Breast epithelium (tissue), 4 donors: ENCODE data around the gene CLMN. TPM values are rescaled to one million over a fixed set of nuclear protein-coding genes. Genes with fewer than 3 reads are reported as not detected.

Experiments
- DNase-seq, 2 donors: peaks; one replicate each; pipeline ENCODE4 v3.0.0-alpha.2; 2019; ENCODE audit warnings: low spot score in 2 of 2
- H3K27ac ChIP-seq, 2 donors: fragments of 200-600 bp; sonication (generic) in 1 of 2; one replicate each; pipeline ENCODE4 v1.5.1; 2016 to 2019; ENCODE audit warnings: mild to moderate bottlenecking in 1 of 2
- H3K27me3 ChIP-seq, 2 donors: fragments of 200-600 bp; sonication (generic) in 1 of 2; one replicate each; pipeline versions ENCODE4 v1.5.1 to v1.6.0; 2017 to 2019; ENCODE audit warnings: control low read depth in 1 of 2, mild to moderate bottlenecking in 1 of 2
- H3K36me3 ChIP-seq: fragments of 200-600 bp; one replicate; pipeline ENCODE4 v1.5.1; 2019
- H3K4me1 ChIP-seq, 2 donors: fragments of 200-600 bp; sonication (generic); one replicate each; pipeline ENCODE4 v1.5.1; 2016 to 2019; ENCODE audit warnings: control low read depth in 1 of 2
- H3K4me3 ChIP-seq, 3 donors: fragments of 200-600 bp; sonication (generic); 1 replicate in 2 of 3; 2 replicates in 1 of 3; pipeline ENCODE4 v1.5.1; 2016 to 2019; ENCODE audit warnings: mild to moderate bottlenecking in 3 of 3, moderate library complexity in 2 of 3
- H3K9me3 ChIP-seq, 2 donors: fragments of 200-600 bp; sonication (generic) in 1 of 2; one replicate each; pipeline ENCODE4 v1.5.1; 2016 to 2019; ENCODE audit warnings: control low read depth in 1 of 2
- POLR2A ChIP-seq: fragments of 450-650 bp; IDR thresholded peaks from one replicate; pipeline ENCODE4 v1.6.1; 2016; ENCODE audit warnings: antibody characterized with exemption, mild to moderate bottlenecking, moderate library complexity
- POLR2AphosphoS5 ChIP-seq, 3 donors: sonication (generic); formaldehyde crosslinking; IDR thresholded peaks; one replicate each; pipeline ENCODE4 v1.6.1; 2017; ENCODE audit warnings: antibody characterized with exemption in 3 of 3
- intact Hi-C: fragments of 100-400 bp; cut with DNase I; formaldehyde crosslinking; loops from one replicate; pipeline ENCODE4 v1.15.1; 2023; ENCODE audit warnings: low total_unique reads
- total RNA-seq, 3 donors: library from RNA; depleted of rRNA; stranded (reverse); fragments of >200 nt; gene quantifications; one replicate each; pipeline ENCODE4 v1.1.0, GENCODE V29; 2016
- TF ChIP-seq, protein P1 (sequence below), 3 donors: fragments of 450-650 bp; IDR thresholded peaks; one replicate each; pipeline ENCODE4 v1.5.1; 2016 to 2017; ENCODE audit warnings: antibody characterized with exemption in 3 of 3, mild to moderate bottlenecking in 3 of 3, moderate library complexity in 3 of 3

Gene CLMN
- total RNA-seq, 3 donors from 2014 or later, result 23.7 to 73.6 (median 48.5) TPM

DNA sequence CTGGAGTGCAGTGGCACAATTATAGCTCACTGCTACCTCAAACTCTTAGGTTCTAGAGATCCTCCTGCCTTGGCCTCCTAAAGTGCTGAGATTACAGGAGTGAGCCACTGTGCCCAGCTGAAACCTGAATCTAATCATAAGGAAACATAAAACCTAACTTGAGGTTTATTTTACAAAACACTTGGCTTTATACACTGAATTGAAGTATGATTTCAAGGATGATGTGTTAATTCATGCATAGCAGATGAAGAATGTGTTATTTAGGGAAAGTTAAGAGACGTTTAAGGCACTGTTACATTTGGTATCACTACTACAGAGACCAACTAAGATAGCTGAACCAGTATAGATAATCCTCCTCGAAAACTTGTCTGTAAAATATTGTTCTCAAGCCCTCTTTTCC lies 168.8 kb downstream of the CLMN start:
- intact Hi-C loops, result no loop called here
- H3K4me1 ChIP-seq, result no peaks in the 10 kb centered on the region
- H3K27ac ChIP-seq, result no peak overlapping the region
- no peaks in the 10 kb centered on the region for H3K36me3 ChIP-seq
- H3K9me3 ChIP-seq, result no peaks in the 10 kb centered on the region
- H3K27me3 ChIP-seq, result no peaks in the 10 kb centered on the region
- H3K4me3 ChIP-seq, result no peak overlapping the region
- TF ChIP-seq POLR2A, result no peak
- TF ChIP-seq POLR2AphosphoS5 (IDR thresholded peaks at IDR 0.05), result no peak
- TF ChIP-seq, protein P1, sequence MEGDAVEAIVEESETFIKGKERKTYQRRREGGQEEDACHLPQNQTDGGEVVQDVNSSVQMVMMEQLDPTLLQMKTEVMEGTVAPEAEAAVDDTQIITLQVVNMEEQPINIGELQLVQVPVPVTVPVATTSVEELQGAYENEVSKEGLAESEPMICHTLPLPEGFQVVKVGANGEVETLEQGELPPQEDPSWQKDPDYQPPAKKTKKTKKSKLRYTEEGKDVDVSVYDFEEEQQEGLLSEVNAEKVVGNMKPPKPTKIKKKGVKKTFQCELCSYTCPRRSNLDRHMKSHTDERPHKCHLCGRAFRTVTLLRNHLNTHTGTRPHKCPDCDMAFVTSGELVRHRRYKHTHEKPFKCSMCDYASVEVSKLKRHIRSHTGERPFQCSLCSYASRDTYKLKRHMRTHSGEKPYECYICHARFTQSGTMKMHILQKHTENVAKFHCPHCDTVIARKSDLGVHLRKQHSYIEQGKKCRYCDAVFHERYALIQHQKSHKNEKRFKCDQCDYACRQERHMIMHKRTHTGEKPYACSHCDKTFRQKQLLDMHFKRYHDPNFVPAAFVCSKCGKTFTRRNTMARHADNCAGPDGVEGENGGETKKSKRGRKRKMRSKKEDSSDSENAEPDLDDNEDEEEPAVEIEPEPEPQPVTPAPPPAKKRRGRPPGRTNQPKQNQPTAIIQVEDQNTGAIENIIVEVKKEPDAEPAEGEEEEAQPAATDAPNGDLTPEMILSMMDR (IDR thresholded peaks at IDR 0.05), result no peak
- no peak for DNase-seq

- intact Hi-C loops, result no loop called here
- peak overlapping the region in 1 of 2 donors; percentile 30 for H3K27ac ChIP-seq
- H3K4me3 ChIP-seq, result no peak overlapping the region
- no peak for DNase-seq
- H3K9me3 ChIP-seq, result peaks cover 4 to 8% of the 10 kb centered on the region in 2 donors
- H3K27me3 ChIP-seq, result no peaks in the 10 kb centered on the region
- no peaks in the 10 kb centered on the region for H3K4me1 ChIP-seq
- TF ChIP-seq POLR2AphosphoS5 (IDR thresholded peaks at IDR 0.05) (no peak), POLR2A (no peak)
- TF ChIP-seq, protein P1 (IDR thresholded peaks at IDR 0.05), result no peak
- no peaks in the 10 kb centered on the region for H3K36me3 ChIP-seq
Measured at GRCh38 chr14:95149441-95149840, 170.3 kb downstream of the CLMN start.

DNA sequence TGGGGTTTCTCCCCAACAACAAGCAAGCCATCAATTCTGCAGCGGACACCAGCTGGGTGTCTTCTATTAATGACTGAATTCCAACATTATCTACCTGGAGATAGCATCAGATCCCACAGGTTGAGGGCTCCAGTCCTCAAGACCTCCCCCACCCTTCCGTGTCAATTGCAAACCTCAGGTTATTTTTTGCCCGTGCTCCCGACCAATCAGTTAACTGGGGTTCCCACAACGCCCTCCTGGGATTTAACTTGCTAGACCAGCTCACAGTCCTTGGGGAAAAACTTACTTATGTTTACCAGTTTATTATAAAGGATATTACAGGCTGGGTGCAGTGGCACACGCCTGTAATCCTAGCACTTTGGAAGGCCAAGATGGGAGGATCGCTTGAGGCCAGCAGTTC lies 172.1 kb downstream of the CLMN start:
- peak overlapping the region; percentile 66 to 80 for H3K27ac ChIP-seq
- no peaks in the 10 kb centered on the region for H3K36me3 ChIP-seq
- no peak overlapping the region for H3K4me3 ChIP-seq
- H3K27me3 ChIP-seq, result no peaks in the 10 kb centered on the region
- peaks cover 0 to 8% of the 10 kb centered on the region in 2 donors for H3K4me1 ChIP-seq
- intact Hi-C loops, result no loop called here
- DNase-seq, result no peak
- no peak for TF ChIP-seq POLR2AphosphoS5 (IDR thresholded peaks at IDR 0.05)
- TF ChIP-seq, protein P1 (IDR thresholded peaks at IDR 0.05), result no peak
- TF ChIP-seq POLR2A, result no peak
- peaks cover 4 to 9% of the 10 kb centered on the region in 2 donors for H3K9me3 ChIP-seq

- Histone ChIP-seq H3K4me3 (no peak overlapping the region), H3K36me3 (no peaks in the 10 kb centered on the region), H3K9me3 (peaks cover 4 to 9% of the 10 kb centered on the region in 2 donors), H3K27ac (peak overlapping the region; percentile 66 to 80), H3K4me1 (peaks cover 0 to 13% of the 10 kb centered on the region in 2 donors), H3K27me3 (no peaks in the 10 kb centered on the region)
- intact Hi-C loops, result no loop called here
- peak in 1 of 2 donors; percentile 66 for DNase-seq
- TF ChIP-seq, protein P1 (IDR thresholded peaks at IDR 0.05), result no peak
- peak in 1 of 3 donors; percentile 44 for TF ChIP-seq POLR2AphosphoS5 (IDR thresholded peaks at IDR 0.05)
- TF ChIP-seq POLR2A, result no peak
Measured at GRCh38 chr14:95146079-95146771, 173.5 kb downstream of the CLMN start.

DNA sequence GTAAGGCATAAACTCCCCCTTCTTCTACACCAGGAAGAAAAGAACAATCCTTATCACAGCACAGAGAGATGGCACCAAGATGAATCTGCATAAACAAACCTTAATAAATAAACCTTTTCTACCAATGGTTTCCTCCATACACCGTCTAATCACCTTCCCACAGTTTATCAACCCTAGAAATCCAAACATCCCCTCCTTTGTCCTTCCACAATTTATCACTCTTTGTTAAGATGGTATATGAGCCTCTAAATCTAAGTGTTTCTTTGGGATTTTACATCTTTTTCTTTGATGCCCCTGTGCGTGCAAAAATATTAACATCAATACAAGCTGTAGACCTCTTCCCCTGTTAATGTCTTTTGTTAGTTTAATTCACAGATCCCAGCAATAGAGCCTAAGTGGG lies 174.9 kb downstream of the CLMN start:
- H3K9me3 ChIP-seq, result peaks cover 4 to 9% of the 10 kb centered on the region in 2 donors
- DNase-seq, result no peak
- intact Hi-C loops, result no loop called here
- TF ChIP-seq, protein P1 (IDR thresholded peaks at IDR 0.05), result no peak
- no peak for TF ChIP-seq POLR2A
- TF ChIP-seq POLR2AphosphoS5 (IDR thresholded peaks at IDR 0.05), result no peak
- peak overlapping the region; percentile 21 to 70 for H3K27ac ChIP-seq
- no peaks in the 10 kb centered on the region for H3K36me3 ChIP-seq
- no peaks in the 10 kb centered on the region for H3K27me3 ChIP-seq
- no peak overlapping the region for H3K4me3 ChIP-seq
- peaks cover 0 to 22% of the 10 kb centered on the region in 2 donors for H3K4me1 ChIP-seq
